Astrocyte (in vitro differentiated cells and primary cell): ENCODE data around the gene SPON1.

Experiments
- CTCF ChIP-seq: IDR thresholded peaks from 2 replicates; pipeline ENCODE4 v1.5.1; 2011; ENCODE audit warnings: low read depth, mild to moderate bottlenecking, inconsistent platforms, low read length, moderate library complexity; ENCODE audit not compliant: insufficient read depth
- EZH2 ChIP-seq: IDR thresholded peaks from 2 replicates; pipeline ENCODE4 v1.6.1; 2012; ENCODE audit warnings: mild to moderate bottlenecking, low read length, inconsistent platforms; ENCODE audit not compliant: insufficient read depth

- TF ChIP-seq CTCF (no peak), EZH2 (no peak)
Observed at GRCh38 chr11:13941775-13942174, 20.7 kb upstream of the SPON1 start.
